ENCODE data around the gene LPAR1. TPM values are rescaled to one million over a fixed set of nuclear protein-coding genes. Genes with fewer than 3 reads are reported as not detected.
A peak's percentile ranks its signal among the peaks of the same experiment; 100 is the strongest.

LPAR1 gene
- polyA plus RNA-seq, 12 donors: 37.3 to 73.8 (median 50.5) TPM; not detected in 1

- DNase-seq: no peak
These were observed 33.3 kb downstream of the LPAR1 start for GRCh38 chr9:111004936-111005335.

GRCh38 chr9:111003182-111003581 lies 35.1 kb downstream of the LPAR1 start:
- DNase-seq: no peak

- DNase-seq: no peak
These were observed 36.7 kb downstream of the LPAR1 start for GRCh38 chr9:111001526-111001925.

- no peak for DNase-seq
These were observed 38.1 kb downstream of the LPAR1 start for GRCh38 chr9:111000202-111000601.

GRCh38 chr9:110999379-110999778 lies 38.9 kb downstream of the LPAR1 start:
- no peak for DNase-seq

GRCh38 chr9:110997847-110998246 lies 40.4 kb downstream of the LPAR1 start:
- DNase-seq: no peak

GRCh38 chr9:110996436-110997220 lies 41.6 kb downstream of the LPAR1 start:
- DNase-seq: peak; percentile 63

GRCh38 chr9:110995420-110996340 lies 42.6 kb downstream of the LPAR1 start:
- no peak for DNase-seq

GRCh38 chr9:110994771-110995241 lies 43.5 kb downstream of the LPAR1 start:
- DNase-seq: no peak

GRCh38 chr9:110990481-110990880 lies 47.8 kb downstream of the LPAR1 start:
- no peak for DNase-seq

- DNase-seq: no peak
These were observed 51.7 kb downstream of the LPAR1 start for GRCh38 chr9:110986529-110986928.

- no peak for DNase-seq
These were observed 53.3 kb downstream of the LPAR1 start for GRCh38 chr9:110984890-110985437.

GRCh38 chr9:110980261-110980660 lies 58.0 kb downstream of the LPAR1 start:
- DNase-seq: no peak

- DNase-seq: no peak
These were observed 58.6 kb downstream of the LPAR1 start for GRCh38 chr9:110979636-110980035.

- no peak for DNase-seq
These were observed 59.8 kb downstream of the LPAR1 start for GRCh38 chr9:110978516-110978915.

GRCh38 chr9:110977259-110977709 lies 61.0 kb downstream of the LPAR1 start:
- DNase-seq: no peak

- DNase-seq: no peak
These were observed 62.3 kb downstream of the LPAR1 start for GRCh38 chr9:110975969-110976368.

GRCh38 chr9:110975278-110975677 lies 63.0 kb downstream of the LPAR1 start:
- no peak for DNase-seq

GRCh38 chr9:110971705-110972104 lies 66.6 kb downstream of the LPAR1 start:
- no peak for DNase-seq

GRCh38 chr9:110971234-110971633 lies 67.0 kb downstream of the LPAR1 start:
- DNase-seq: no peak

- DNase-seq: no peak
These were observed 68.3 kb downstream of the LPAR1 start for GRCh38 chr9:110969971-110970386.

- DNase-seq: no peak
These were observed 70.2 kb downstream of the LPAR1 start for GRCh38 chr9:110968096-110968495.

Data from muscle of arm (tissue), 12 donors.